Upper lobe of left lung (tissue), 4 donors: ENCODE data around the gene RABGAP1.

ENCODE experiments used
- CTCF ChIP-seq, 6 experiments: fragments of 450-650 bp in 4 of 6; fragments of 200-600 bp in 2 of 6; sonication (generic) in 2 of 6; IDR thresholded peaks; one replicate each; pipeline ENCODE4 v1.5.1; 2016 to 2019; ENCODE audit warnings: antibody characterized with exemption in 6 of 6
- EP300 ChIP-seq, 4 donors: sonication (generic); formaldehyde crosslinking; IDR thresholded peaks; one replicate each; pipeline ENCODE4 v1.5.1; 2017; ENCODE audit warnings: antibody characterized with exemption in 4 of 4, control low read depth in 2 of 4
- POLR2A ChIP-seq, 4 donors: fragments of 450-650 bp; IDR thresholded peaks; one replicate each; pipeline ENCODE4 v1.5.1; 2016 to 2017; ENCODE audit warnings: antibody characterized with exemption in 4 of 4, mild to moderate bottlenecking in 2 of 4

GRCh38 chr9:123149067-123149466 is 208.2 kb downstream of the RABGAP1 start:
- TF ChIP-seq EP300 (IDR thresholded peaks at IDR 0.05) (no peak), CTCF (IDR thresholded peaks at IDR 0.05) (no peak), POLR2A (IDR thresholded peaks at IDR 0.05) (no peak)
